Vagina (tissue), 2 donors: ENCODE data around the gene ACMSD. TPM values are rescaled to one million over a fixed set of nuclear protein-coding genes. Genes with fewer than 3 reads are reported as not detected.

Experiments
- DNase-seq, 2 donors: peaks; one replicate each; pipeline ENCODE4 v3.0.0-alpha.2; 2017; ENCODE audit errors: extremely low spot score in 2 of 2
- H3K27ac ChIP-seq: fragments of 200-600 bp; sonication (generic); one replicate; pipeline ENCODE4 v1.5.1; 2019
- H3K27me3 ChIP-seq: fragments of 200-600 bp; sonication (generic); one replicate; pipeline ENCODE4 v1.5.1; 2019
- H3K36me3 ChIP-seq, 2 donors: fragments of 200-600 bp; sonication (generic); one replicate each; pipeline ENCODE4 v1.5.1; 2017 to 2019
- H3K4me1 ChIP-seq: fragments of 200-600 bp; sonication (generic); one replicate; pipeline ENCODE4 v1.5.1; 2019
- H3K4me3 ChIP-seq, 2 donors: fragments of 200-600 bp; sonication (generic); 1 replicate in 1 of 2; 2 replicates in 1 of 2; pipeline ENCODE4 v1.5.1; 2016 to 2019
- H3K9me3 ChIP-seq: fragments of 200-600 bp; sonication (generic); one replicate; pipeline ENCODE4 v1.5.1; 2019
- CTCF ChIP-seq, 3 experiments: fragments of 450-650 bp in 2 of 3; fragments of 200-600 bp in 1 of 3; sonication (generic) in 1 of 3; IDR thresholded peaks; one replicate each; pipeline ENCODE4 v1.5.1; 2017 to 2019; ENCODE audit warnings: antibody characterized with exemption in 3 of 3, mild to moderate bottlenecking in 2 of 3, moderate library complexity in 2 of 3
- POLR2A ChIP-seq, 2 donors: fragments of 450-650 bp; IDR thresholded peaks; one replicate each; pipeline ENCODE4 v1.6.1; 2017; ENCODE audit warnings: antibody characterized with exemption in 2 of 2, mild to moderate bottlenecking in 2 of 2, moderate library complexity in 2 of 2
- POLR2AphosphoS5 ChIP-seq, 2 donors: sonication (generic); formaldehyde crosslinking; IDR thresholded peaks; one replicate each; pipeline ENCODE4 v1.9.0; 2017; ENCODE audit warnings: antibody characterized with exemption in 2 of 2, mild to moderate bottlenecking in 2 of 2, low read depth in 1 of 2; ENCODE audit not compliant: insufficient read depth in 1 of 2
- intact Hi-C: fragments of 100-400 bp; cut with DNase I; formaldehyde crosslinking; loops from one replicate; pipeline ENCODE4 v1.15.1; 2023
- total RNA-seq: library from RNA; depleted of rRNA; stranded (reverse); fragments of >200 nt; gene quantifications from one replicate; pipeline ENCODE4 v1.2.3, GENCODE V29; 2016

The ACMSD gene
- total RNA-seq, 1 donor from 2014 or later: not detected

GRCh38 chr2:134883552-134884293, 45.3 kb downstream of the ACMSD start:
- no peak for DNase-seq
- no peaks in the 10 kb centered on the region for H3K4me1 ChIP-seq
- no peak overlapping the region for H3K4me3 ChIP-seq
- TF ChIP-seq POLR2AphosphoS5 (IDR thresholded peaks at IDR 0.05; ENCODE audit: insufficient read depth in 1 of 2, low read depth in 1 of 2): no peak
- H3K27me3 ChIP-seq: no peaks in the 10 kb centered on the region
- no peaks in the 10 kb centered on the region for H3K36me3 ChIP-seq
- no peak overlapping the region for H3K27ac ChIP-seq
- H3K9me3 ChIP-seq: no peaks in the 10 kb centered on the region
- intact Hi-C loops: no loop called here

- no peak for DNase-seq
- Histone ChIP-seq H3K4me3 (no peak overlapping the region), H3K36me3 (no peaks in the 10 kb centered on the region), H3K9me3 (no peaks in the 10 kb centered on the region), H3K27me3 (no peaks in the 10 kb centered on the region), H3K27ac (no peak overlapping the region), H3K4me1 (no peaks in the 10 kb centered on the region)
- no peak for TF ChIP-seq CTCF (IDR thresholded peaks at IDR 0.05)
- no peak for TF ChIP-seq POLR2A (IDR thresholded peaks at IDR 0.05)
- no peak for TF ChIP-seq POLR2AphosphoS5 (IDR thresholded peaks at IDR 0.05; ENCODE audit: insufficient read depth in 1 of 2, low read depth in 1 of 2)
- intact Hi-C loops: no loop called here
These were observed 46.0 kb downstream of the ACMSD start for GRCh38 chr2:134884435-134884834.

GRCh38 chr2:134892282-134893035, 54.0 kb downstream of the ACMSD start:
- Histone ChIP-seq H3K27ac (no peak overlapping the region), H3K27me3 (no peaks in the 10 kb centered on the region), H3K4me1 (no peaks in the 10 kb centered on the region), H3K4me3 (no peak overlapping the region), H3K36me3 (no peaks in the 10 kb centered on the region), H3K9me3 (no peaks in the 10 kb centered on the region)
- intact Hi-C loops: no loop called here
- TF ChIP-seq POLR2A (IDR thresholded peaks at IDR 0.05): no peak
- TF ChIP-seq CTCF (IDR thresholded peaks at IDR 0.05): no peak
- no peak for DNase-seq

- Histone ChIP-seq H3K4me1 (no peaks in the 10 kb centered on the region), H3K4me3 (no peak overlapping the region), H3K9me3 (no peaks in the 10 kb centered on the region), H3K36me3 (no peaks in the 10 kb centered on the region), H3K27me3 (no peaks in the 10 kb centered on the region), H3K27ac (no peak overlapping the region)
- no peak for TF ChIP-seq POLR2AphosphoS5 (IDR thresholded peaks at IDR 0.05; ENCODE audit: insufficient read depth in 1 of 2, low read depth in 1 of 2)
- TF ChIP-seq POLR2A (IDR thresholded peaks at IDR 0.05): no peak
- no peak for TF ChIP-seq CTCF (IDR thresholded peaks at IDR 0.05)
- DNase-seq: no peak
- intact Hi-C loops: no loop called here
These were observed 59.5 kb downstream of the ACMSD start for GRCh38 chr2:134897932-134898331.

GRCh38 chr2:134899204-134899603, 60.8 kb downstream of the ACMSD start:
- H3K27ac ChIP-seq: no peak overlapping the region
- H3K36me3 ChIP-seq: no peaks in the 10 kb centered on the region
- no peak for TF ChIP-seq CTCF (IDR thresholded peaks at IDR 0.05)
- no peak for TF ChIP-seq POLR2A (IDR thresholded peaks at IDR 0.05)
- TF ChIP-seq POLR2AphosphoS5 (IDR thresholded peaks at IDR 0.05; ENCODE audit: insufficient read depth in 1 of 2, low read depth in 1 of 2): no peak
- no peaks in the 10 kb centered on the region for H3K27me3 ChIP-seq
- intact Hi-C loops: no loop called here
- no peaks in the 10 kb centered on the region for H3K4me1 ChIP-seq
- DNase-seq: no peak
- no peaks in the 10 kb centered on the region for H3K9me3 ChIP-seq
- H3K4me3 ChIP-seq: no peak overlapping the region
